Sigmoid colon (tissue), 4 donors: ENCODE results near the gene FILIP1L.

Experiments
- EP300 ChIP-seq, 4 donors: sonication (generic); formaldehyde crosslinking; IDR thresholded peaks; one replicate each; pipeline ENCODE4 v1.6.1; 2017; ENCODE audit warnings: antibody characterized with exemption in 4 of 4
- POLR2A ChIP-seq, 2 donors: fragments of 450-650 bp; IDR thresholded peaks; one replicate each; pipeline ENCODE4 v1.6.1; 2016; ENCODE audit warnings: antibody characterized with exemption in 2 of 2, mild to moderate bottlenecking in 2 of 2, moderate library complexity in 2 of 2
- POLR2AphosphoS5 ChIP-seq, 4 donors: sonication (generic); formaldehyde crosslinking; IDR thresholded peaks; one replicate each; pipeline ENCODE4 v1.6.1; 2017; ENCODE audit warnings: antibody characterized with exemption in 4 of 4
- TF ChIP-seq, protein P1 (sequence below), 4 experiments: fragments of 450-650 bp in 3 of 4; fragments of 200-600 bp in 1 of 4; IDR thresholded peaks; one replicate each; pipeline ENCODE4 v1.5.1; 2016 to 2019; ENCODE audit warnings: antibody characterized with exemption in 4 of 4, mild to moderate bottlenecking in 3 of 4, moderate library complexity in 2 of 4

- TF ChIP-seq, protein P1, sequence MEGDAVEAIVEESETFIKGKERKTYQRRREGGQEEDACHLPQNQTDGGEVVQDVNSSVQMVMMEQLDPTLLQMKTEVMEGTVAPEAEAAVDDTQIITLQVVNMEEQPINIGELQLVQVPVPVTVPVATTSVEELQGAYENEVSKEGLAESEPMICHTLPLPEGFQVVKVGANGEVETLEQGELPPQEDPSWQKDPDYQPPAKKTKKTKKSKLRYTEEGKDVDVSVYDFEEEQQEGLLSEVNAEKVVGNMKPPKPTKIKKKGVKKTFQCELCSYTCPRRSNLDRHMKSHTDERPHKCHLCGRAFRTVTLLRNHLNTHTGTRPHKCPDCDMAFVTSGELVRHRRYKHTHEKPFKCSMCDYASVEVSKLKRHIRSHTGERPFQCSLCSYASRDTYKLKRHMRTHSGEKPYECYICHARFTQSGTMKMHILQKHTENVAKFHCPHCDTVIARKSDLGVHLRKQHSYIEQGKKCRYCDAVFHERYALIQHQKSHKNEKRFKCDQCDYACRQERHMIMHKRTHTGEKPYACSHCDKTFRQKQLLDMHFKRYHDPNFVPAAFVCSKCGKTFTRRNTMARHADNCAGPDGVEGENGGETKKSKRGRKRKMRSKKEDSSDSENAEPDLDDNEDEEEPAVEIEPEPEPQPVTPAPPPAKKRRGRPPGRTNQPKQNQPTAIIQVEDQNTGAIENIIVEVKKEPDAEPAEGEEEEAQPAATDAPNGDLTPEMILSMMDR (IDR thresholded peaks at IDR 0.05): no peak
- TF ChIP-seq EP300 (IDR thresholded peaks at IDR 0.05) (no peak), POLR2AphosphoS5 (IDR thresholded peaks at IDR 0.05) (peak in 2 of 4 donors; percentile 9 to 20), POLR2A (IDR thresholded peaks at IDR 0.05) (no peak)
Measured at GRCh38 chr3:99901200-99901926, 212.9 kb downstream of the FILIP1L start.
